Fibroblast of lung (primary cell): Measurements from ENCODE around the gene DCPS.

Experiments
- EZH2 ChIP-seq: IDR thresholded peaks from 2 replicates; pipeline ENCODE4 v1.5.1; 2012; ENCODE audit warnings: low read length, control low read depth, mild to moderate bottlenecking; ENCODE audit errors: missing control alignments
- TF ChIP-seq, protein P1 (sequence below), 2 donors: IDR thresholded peaks in 1 of 2; conservative IDR thresholded peaks in 1 of 2; 1 replicate in 1 of 2; 2 replicates in 1 of 2; pipeline ENCODE4 v1.5.1; 2011 to 2012; ENCODE audit warnings: low read length in 2 of 2, control low read depth in 1 of 2, inconsistent platforms in 1 of 2, low read depth in 1 of 2, mild to moderate bottlenecking in 1 of 2

DNA sequence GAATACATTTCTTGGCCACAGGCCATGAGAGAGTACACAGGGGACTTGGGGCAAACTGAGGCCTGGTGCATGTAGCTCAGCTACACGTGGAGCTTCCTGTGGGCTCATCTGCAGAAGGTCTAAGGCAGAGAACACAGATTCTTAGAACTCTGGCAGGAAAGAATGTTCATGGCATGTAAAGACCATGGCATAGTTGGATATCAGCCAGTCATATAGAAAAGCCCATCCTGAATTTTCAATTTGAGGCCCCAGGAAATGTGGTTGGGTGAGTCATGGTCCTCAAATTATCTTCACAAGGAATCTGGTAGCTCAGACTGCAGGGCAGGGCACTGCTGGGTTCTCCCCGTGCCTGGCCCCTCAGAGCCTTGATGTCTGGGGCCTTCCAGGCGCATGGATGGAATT lies 37.9 kb downstream of the DCPS start:
- TF ChIP-seq, protein P1, sequence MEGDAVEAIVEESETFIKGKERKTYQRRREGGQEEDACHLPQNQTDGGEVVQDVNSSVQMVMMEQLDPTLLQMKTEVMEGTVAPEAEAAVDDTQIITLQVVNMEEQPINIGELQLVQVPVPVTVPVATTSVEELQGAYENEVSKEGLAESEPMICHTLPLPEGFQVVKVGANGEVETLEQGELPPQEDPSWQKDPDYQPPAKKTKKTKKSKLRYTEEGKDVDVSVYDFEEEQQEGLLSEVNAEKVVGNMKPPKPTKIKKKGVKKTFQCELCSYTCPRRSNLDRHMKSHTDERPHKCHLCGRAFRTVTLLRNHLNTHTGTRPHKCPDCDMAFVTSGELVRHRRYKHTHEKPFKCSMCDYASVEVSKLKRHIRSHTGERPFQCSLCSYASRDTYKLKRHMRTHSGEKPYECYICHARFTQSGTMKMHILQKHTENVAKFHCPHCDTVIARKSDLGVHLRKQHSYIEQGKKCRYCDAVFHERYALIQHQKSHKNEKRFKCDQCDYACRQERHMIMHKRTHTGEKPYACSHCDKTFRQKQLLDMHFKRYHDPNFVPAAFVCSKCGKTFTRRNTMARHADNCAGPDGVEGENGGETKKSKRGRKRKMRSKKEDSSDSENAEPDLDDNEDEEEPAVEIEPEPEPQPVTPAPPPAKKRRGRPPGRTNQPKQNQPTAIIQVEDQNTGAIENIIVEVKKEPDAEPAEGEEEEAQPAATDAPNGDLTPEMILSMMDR (conservative IDR thresholded peaks at IDR 0.05 in 1 of 2, IDR thresholded peaks at IDR 0.05 in 1 of 2; ENCODE audit: low read depth in 1 of 2, low read length in 2 of 2), result no peak
- TF ChIP-seq EZH2, result no peak
